Measurements from ENCODE around the gene MCRIP1. TPM values are rescaled to one million over a fixed set of nuclear protein-coding genes. Genes with fewer than 3 reads are reported as not detected.

Gene MCRIP1
- total and polyA plus RNA-seq, 2 of the 4 experiments (the other 2 are of a cell fraction) = 56.5 to 164 TPM

GRCh38 chr17:81859906-81860755 is 27.0 kb upstream of the MCRIP1 start, which contains the start of gene P4HB:
TSS of gene P4HB (minus strand) at chr17:81860535. CDS start at chr17:81860471, 64 bp downstream.
- Histone ChIP-seq H3K9me1 (ENCODE audit: insufficient read depth, low read length) (peaks cover 18% of the 10 kb centered on the region), H3K9ac (ENCODE audit: low read depth, low read length) (peak within 1 kb of the TSS; percentile 94), H4K91ac (ENCODE audit: insufficient read depth, low read depth, low read length) (peak within 1 kb of the TSS; percentile 99), H4K20me1 (ENCODE audit: insufficient read depth, low read length) (peaks cover 50% of the 10 kb centered on the region), H3K18ac (ENCODE audit: low read depth, low read length) (peak within 1 kb of the TSS; percentile 83), H3K27ac (ENCODE audit: insufficient read depth, low read length) (peak within 1 kb of the TSS; percentile 95), H2BK15ac (ENCODE audit: low read depth, low read length) (peak within 1 kb of the TSS; percentile 49; the same call in 1 of the 3 replicates), H2AK9ac (replicated peaks; ENCODE audit: low read depth, low read length, poor library complexity) (peak within 1 kb of the TSS; percentile 97), H4K5ac (ENCODE audit: low read depth, low read length) (peak within 1 kb of the TSS; percentile 95), H3K9me3 (ENCODE audit: control insufficient read depth, insufficient read depth, low read length) (no peaks in the 10 kb centered on the region), H2BK120ac (ENCODE audit: low read depth, low read length) (peak within 1 kb of the TSS; percentile 67; the same call in 1 of the 2 replicates), H3K27me3 (ENCODE audit: control insufficient read depth, insufficient read depth, low read length) (no peaks in the 10 kb centered on the region), H2AK5ac (ENCODE audit: low read depth, low read length) (peak within 1 kb of the TSS; percentile 100), H3K23ac (ENCODE audit: low read depth, low read length) (peak within 1 kb of the TSS; percentile 96), H2BK5ac (ENCODE audit: low read depth, low read length, poor library complexity, severe bottlenecking) (peak within 1 kb of the TSS; percentile 97), H3K79me1 (ENCODE audit: low read depth in 1 of 2, low read length in 2 of 2) (peaks cover 23 to 68% of the 10 kb centered on the region in 2 experiments), H3K4me2 (ENCODE audit: low read depth, low read length) (peak within 1 kb of the TSS; percentile 98), H3K56ac (ENCODE audit: extremely low read depth, insufficient read depth, low read length) (peak within 1 kb of the TSS; percentile 98), H2BK20ac (ENCODE audit: low read depth, low read length) (no peak within 1 kb of the TSS), H3K14ac (replicated peaks; ENCODE audit: low read depth, low read length) (peak within 1 kb of the TSS; percentile 99), H3K4me1 (ENCODE audit: control insufficient read depth, insufficient read depth, low read length) (peaks cover 18% of the 10 kb centered on the region), H4K8ac (ENCODE audit: low read depth in 2 of 2, low read length in 2 of 2) (peak within 1 kb of the TSS; percentile 99), H3K4ac (ENCODE audit: low read depth, low read length) (peak within 1 kb of the TSS; percentile 98), H2AFZ (replicated peaks; ENCODE audit: low read length, poor library complexity) (peak within 1 kb of the TSS; percentile 92), H3K36me3 (ENCODE audit: control insufficient read depth, insufficient read depth, low read length) (peaks cover 37% of the 10 kb centered on the region), H3K4me3 (ENCODE audit: insufficient read depth, low read depth, low read length) (peak within 1 kb of the TSS; percentile 82)
- POLR2A ChIA-PET (ENCODE audit: unreplicated experiment) = interaction anchor here (0.6 kb wide), 1 partner anchor 129 kb away, joined by 4 read pairs; no protein-coding TSS in a partner anchor
- intact Hi-C loops (cut with micrococcal nuclease) = no loop called here
- CTCF ChIA-PET = no interaction called here
- DNase-seq (no peak), ATAC-seq (ENCODE audit: low read depth) (peak; percentile 85)
- in situ Hi-C loops (cut with MboI; ENCODE audit: low sequenced_read_pairs) = no loop called here
- dilution Hi-C loops (cut with HindIII; ENCODE audit: low sequenced_read_pairs, unreplicated experiment) = no loop called here
- no TSS peak for BruUV-seq (replicated peaks)
- 0% methylated on average over 51 of the region's 95 CpGs; no CpG with 5 or more reads in 1 of the 2 experiments for WGBS, 2 experiments (ENCODE audit: extremely low coverage in 2 of 2, insufficient read length in 1 of 2)
- TF ChIP-seq BHLHE40 (IDR thresholded peaks at IDR 0.05; ENCODE audit: low read depth, low read length) (no peak), SMC3 (IDR thresholded peaks at IDR 0.05; ENCODE audit: low read depth, low read length) (no peak), FOS (IDR thresholded peaks at IDR 0.05; ENCODE audit: low read depth, low read length) (no peak), RFX5 (IDR thresholded peaks at IDR 0.05; ENCODE audit: low read depth, low read length) (no peak), CEBPB (IDR thresholded peaks at IDR 0.05; ENCODE audit: low read depth, low read length) (no peak), RCOR1 (IDR thresholded peaks at IDR 0.05; ENCODE audit: insufficient replicate concordance, low read length) (no peak), CHD1 (IDR thresholded peaks at IDR 0.05; ENCODE audit: low read depth, low read length) (peak; percentile 68; the same call in 1 of the 2 replicates), ELK1 (IDR thresholded peaks at IDR 0.05; ENCODE audit: borderline replicate concordance, low read depth, low read length) (no peak), RAD21 (IDR thresholded peaks at IDR 0.05; ENCODE audit: low read length) (no peak), MAZ (IDR thresholded peaks at IDR 0.05; ENCODE audit: borderline replicate concordance, low read depth, low read length) (peak; percentile 55), MAFK (IDR thresholded peaks at IDR 0.05; ENCODE audit: low read depth, low read length) (no peak)
- TF ChIP-seq, protein P1, sequence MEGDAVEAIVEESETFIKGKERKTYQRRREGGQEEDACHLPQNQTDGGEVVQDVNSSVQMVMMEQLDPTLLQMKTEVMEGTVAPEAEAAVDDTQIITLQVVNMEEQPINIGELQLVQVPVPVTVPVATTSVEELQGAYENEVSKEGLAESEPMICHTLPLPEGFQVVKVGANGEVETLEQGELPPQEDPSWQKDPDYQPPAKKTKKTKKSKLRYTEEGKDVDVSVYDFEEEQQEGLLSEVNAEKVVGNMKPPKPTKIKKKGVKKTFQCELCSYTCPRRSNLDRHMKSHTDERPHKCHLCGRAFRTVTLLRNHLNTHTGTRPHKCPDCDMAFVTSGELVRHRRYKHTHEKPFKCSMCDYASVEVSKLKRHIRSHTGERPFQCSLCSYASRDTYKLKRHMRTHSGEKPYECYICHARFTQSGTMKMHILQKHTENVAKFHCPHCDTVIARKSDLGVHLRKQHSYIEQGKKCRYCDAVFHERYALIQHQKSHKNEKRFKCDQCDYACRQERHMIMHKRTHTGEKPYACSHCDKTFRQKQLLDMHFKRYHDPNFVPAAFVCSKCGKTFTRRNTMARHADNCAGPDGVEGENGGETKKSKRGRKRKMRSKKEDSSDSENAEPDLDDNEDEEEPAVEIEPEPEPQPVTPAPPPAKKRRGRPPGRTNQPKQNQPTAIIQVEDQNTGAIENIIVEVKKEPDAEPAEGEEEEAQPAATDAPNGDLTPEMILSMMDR (conservative IDR thresholded peaks at IDR 0.05; ENCODE audit: low read depth, low read length) = no peak
- TF ChIP-seq, protein P2, sequence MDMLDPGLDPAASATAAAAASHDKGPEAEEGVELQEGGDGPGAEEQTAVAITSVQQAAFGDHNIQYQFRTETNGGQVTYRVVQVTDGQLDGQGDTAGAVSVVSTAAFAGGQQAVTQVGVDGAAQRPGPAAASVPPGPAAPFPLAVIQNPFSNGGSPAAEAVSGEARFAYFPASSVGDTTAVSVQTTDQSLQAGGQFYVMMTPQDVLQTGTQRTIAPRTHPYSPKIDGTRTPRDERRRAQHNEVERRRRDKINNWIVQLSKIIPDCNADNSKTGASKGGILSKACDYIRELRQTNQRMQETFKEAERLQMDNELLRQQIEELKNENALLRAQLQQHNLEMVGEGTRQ (IDR thresholded peaks at IDR 0.05; ENCODE audit: low read depth, low read length) = peak; percentile 44
